A204.1 (cell line): ENCODE data around the gene SNTG2.

Experiments
- FAIRE-seq: peaks from 2 replicates; lab custom pipeline; 2012; peaks lifted over from hg19 to GRCh38; lab: Jason Lieb, UNC

SNTG2 gene

DNA sequence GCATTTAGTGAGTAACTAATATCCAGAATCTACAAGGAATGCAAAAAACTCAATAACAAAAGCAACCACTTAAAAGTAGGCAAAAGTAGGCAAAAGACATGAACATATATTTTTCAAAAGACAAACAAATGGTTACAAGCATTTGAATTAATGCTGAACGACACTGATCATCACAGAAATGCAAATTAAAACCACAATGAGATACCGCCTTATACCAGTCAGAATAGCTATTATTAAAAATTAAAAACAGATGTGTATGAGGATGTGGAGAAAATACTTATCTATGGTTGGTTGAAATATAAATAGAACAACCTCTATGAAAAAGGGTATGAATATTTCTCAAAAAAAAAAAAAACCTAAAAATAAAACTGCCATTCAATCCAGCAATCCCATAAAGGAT lies 51.7 kb downstream of the SNTG2 start:
- peak; percentile 48 for FAIRE-seq

DNA sequence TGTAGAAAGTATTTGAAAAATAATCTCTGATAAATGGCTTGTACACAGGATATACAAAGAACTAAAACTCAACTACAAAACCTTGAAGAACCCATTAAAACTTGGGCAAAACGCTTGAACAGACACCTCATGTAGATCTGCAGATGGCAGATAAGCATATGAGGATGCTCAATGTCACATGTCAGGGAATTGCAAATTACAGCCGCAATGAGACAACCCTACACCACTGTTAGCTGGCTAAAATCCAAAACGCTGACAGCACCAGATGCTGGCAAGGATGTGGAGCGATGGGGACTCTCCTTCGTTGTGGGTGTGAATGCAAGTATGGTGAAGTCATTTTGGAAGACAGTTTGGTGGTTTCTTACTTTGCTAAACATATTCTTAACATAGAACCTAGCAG lies 53.7 kb downstream of the SNTG2 start:
- no peak for FAIRE-seq

DNA sequence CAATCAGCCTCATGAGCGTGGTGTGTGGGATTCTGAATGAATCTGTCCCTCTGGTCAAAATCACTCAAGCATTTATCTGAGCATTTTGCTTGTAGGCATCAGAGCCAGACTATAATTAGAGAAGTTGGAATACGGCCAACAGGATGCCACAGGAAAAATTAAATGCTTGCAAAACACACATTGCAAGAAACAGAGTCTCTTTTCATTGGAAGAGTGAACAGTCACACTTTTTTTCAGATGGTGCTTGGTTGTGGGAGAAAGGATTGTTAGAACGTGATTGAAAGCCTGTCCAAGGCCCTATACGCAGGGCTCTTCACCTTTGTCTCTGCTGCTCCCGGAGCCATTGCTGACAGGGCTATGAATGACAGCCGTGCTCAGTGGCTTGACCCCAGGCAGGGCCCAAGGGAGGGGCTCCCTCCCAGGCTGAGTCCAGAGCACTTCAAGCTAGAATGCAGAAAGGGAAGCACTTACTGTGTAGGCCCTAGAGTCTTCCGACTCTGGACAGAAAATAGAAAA lies 59.8 kb downstream of the SNTG2 start:
- FAIRE-seq = no peak

DNA sequence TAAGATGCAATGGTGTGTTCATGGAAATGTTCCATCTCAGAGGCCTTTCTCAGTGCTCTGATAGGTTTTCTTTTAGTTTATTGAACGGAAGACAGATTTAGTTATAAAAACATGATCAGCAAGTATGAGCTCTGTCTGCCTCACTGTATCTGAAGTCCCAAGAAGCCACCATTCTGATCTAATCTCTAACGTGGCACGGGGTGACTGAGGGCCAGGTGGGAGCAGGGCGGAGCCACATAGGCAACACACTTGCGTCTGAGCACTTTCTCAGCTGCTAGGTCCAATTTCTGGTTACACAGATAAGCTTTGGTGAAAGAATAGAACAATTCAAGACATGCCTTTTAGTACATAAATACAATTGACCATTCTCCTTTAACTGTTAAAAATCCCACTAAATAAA lies 60.4 kb downstream of the SNTG2 start:
- no peak for FAIRE-seq

DNA sequence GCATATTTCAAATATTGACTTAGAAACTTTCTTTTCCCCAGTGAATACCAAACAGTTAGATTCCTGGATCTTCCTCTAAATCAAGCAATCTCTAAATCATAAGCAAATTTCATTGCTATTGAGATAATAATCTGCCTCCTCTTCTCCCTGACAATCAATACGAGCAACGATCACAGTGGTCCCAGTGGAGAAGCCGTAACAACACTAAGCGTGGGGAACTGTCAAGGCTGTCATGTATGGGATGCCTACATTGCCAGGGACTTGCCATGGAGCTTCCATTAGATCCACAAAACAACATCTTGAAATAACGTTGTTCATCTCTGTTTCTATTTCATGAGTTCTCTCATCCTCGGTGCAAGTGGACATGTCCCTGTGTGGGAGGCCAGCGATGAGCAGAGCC lies 61.3 kb downstream of the SNTG2 start:
- FAIRE-seq = no peak

DNA sequence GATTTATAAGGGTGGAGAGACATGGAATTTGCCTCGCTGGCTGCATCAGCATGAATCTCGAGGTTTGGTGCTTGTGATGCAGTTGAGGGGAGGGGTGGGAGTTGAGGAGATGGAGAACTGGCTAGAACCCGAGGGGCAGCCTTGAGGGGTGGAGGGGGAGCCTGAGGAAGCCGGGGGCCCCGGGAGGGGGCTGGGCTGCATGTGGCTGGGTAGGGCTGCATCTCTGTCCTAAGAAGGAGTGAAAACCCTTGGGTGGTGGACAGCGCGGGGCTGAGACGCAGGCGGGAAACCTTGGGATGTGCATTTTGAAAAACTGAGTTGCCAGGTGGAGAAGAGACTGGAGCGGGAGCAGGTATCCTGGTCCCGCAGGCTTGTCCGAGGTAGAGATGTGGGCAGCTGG lies 64.2 kb downstream of the SNTG2 start:
- FAIRE-seq = no peak

DNA sequence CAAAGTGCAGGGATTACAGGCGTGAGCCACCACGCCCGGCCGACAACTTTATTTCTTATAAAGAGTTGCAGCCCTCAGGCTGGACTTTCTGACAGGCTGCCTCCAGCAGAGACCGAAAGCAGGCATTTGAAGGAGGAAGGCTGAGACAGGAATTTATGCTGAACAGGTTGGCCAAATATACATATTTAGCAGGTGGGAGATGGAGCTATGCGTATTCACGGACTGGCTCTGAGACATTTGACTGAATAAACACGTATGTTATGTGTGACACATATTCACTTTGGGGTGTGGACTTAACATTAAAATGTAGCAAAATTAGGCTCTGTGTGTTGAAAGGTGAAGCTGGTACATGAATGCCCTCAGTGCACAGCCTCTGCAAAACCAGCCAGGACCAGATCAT lies 65.9 kb downstream of the SNTG2 start:
- FAIRE-seq = no peak

DNA sequence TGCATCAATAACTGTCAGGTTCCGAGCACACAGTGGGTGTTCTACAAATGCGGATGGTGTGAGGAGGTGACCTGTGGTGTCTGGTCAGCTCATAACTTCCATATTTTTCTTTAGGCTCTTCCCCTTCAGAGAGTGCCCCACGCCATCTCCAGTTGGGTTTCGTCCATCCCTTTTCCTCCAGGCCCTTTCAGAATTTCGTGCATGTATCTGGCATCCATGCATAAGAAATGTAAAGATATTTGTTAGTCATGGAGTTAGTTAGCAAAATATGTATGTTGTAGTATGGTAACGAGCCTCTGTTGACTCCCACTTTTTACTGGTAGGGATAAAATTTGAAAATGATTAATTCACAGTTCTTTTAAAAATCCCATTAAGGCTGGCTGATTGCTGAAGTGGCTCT lies 67.2 kb downstream of the SNTG2 start:
- no peak for FAIRE-seq

DNA sequence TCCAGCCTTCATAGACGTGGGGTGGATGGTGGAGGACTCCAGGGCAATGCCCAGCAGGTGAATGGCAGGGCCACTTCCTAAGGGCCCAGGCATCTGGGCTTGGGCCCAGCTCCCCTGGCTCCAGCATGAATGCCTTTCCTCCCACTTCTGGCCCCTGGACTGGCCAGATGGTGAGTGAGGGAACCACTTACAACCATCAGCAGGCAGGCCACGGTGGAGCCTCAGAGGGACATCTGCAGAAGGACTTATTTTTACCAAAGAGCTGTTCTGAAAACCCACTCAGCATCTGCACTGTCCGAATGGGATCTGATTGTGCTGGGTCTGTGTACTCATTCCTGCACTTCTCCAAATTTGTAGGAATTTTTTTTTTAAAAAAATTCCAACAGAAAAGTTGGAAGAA lies 69.6 kb downstream of the SNTG2 start:
- FAIRE-seq = no peak

DNA sequence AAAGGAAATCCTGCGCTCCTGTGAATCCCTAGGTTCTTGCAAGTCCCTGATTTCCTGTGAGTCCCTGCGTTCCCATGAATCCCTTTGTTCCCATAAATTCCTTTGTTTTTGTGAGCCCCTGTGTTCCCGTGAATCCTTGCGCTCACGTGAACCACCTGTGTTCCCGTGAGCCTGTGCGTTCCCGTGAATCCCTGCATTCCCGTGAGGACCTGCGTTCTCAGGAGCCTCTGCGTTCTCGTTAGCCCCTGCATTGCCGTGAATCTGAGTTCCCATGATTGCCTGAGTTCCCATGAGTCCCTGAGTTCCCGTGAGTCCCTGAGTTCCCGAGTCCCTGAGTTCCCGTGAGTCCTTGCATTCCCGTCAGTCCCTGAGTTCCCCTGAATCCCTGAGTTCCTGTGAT lies 71.5 kb downstream of the SNTG2 start:
- FAIRE-seq = no peak

DNA sequence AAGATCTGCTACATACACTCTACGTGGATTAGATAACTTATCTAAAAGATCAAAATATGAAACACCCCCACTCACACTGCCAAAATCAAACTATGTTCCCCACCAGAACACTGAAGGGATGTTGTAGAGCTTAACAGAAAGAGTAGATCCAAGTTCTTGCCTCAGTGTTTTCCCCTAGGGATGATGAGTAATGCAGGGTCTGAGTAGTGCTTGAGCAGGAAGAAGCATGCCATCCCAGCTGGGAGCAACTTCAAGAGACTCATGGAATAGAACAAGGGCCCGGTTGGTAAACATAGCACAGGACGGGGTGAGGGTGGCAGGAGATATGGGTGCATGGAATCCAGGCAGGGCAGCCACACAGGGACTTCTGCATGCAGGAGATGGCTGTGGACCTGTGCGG lies 74.3 kb downstream of the SNTG2 start:
- no peak for FAIRE-seq

DNA sequence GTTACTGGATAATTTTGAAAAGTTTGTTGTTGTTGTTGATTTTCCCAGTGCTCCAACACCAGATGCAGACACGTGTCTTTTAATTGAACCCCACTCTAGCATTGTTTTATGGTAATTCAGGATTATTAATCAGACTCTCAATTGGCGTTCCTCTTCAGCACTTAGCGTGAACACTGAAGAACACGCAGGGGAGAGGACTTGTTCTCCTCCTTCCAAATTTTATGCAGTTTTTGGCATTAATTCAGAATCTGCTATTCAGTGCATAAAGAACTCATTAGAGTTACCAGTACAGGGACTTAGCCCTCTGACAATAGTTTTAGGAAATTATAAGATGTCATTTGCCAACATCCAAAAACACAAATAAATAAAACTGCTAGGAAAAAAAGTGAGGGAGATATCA lies 75.5 kb downstream of the SNTG2 start:
- no peak for FAIRE-seq

DNA sequence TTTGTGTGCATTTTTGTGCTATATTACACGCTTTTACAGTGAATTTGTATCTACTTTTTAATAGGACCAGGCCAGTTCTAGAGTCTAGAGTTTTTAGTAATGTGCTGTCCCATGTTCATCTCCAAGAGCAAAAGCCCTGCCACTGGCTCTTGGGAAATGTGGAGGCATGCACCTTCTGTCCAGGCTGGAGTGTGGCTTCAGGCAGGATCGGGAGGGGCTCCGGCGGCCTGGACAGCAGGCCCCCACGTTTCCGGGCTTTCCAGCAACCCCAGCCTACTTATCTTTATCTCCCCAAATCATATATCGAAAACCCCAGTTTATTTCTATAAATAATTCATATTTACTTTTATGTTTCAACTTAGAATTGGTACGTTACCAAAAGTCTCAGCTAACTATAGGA lies 78.2 kb downstream of the SNTG2 start:
- FAIRE-seq = no peak

DNA sequence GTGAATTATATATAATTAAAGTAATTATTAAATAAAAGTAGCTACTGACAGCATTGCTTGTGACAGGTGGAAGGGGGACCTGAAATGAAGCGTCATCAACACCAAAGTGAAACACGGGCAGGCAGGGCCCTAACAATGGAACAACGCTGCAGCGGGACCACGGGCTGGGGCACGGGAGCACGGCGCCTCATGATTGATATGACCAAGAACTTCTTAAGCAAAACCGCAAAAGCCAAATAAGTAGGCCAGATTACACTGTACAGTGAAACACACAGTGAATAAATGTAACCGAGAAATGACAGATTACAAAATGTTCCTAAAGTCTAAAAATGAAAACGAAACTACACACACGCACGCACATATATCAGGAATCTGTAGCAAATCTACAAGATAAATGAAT lies 81.4 kb downstream of the SNTG2 start:
- FAIRE-seq = no peak

DNA sequence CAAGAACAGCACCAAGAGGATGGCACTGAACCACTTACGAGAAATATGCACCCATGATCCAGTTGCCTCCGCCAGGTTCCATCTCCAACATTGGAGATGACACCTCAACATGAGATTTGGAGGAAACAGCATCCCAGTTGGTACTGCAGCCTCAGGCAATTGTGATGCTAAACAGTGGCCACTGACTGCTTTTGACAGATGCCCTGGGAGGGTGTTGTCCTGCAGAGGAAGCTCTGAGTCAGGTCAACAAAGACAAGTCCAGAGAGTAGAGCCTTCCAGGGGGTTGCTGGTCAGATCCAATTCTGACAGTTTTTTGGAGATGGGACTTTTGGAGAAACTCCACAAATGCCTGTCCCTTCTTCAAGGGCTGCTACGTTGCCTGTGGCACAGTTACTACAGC lies 82.4 kb downstream of the SNTG2 start:
- FAIRE-seq = no peak

DNA sequence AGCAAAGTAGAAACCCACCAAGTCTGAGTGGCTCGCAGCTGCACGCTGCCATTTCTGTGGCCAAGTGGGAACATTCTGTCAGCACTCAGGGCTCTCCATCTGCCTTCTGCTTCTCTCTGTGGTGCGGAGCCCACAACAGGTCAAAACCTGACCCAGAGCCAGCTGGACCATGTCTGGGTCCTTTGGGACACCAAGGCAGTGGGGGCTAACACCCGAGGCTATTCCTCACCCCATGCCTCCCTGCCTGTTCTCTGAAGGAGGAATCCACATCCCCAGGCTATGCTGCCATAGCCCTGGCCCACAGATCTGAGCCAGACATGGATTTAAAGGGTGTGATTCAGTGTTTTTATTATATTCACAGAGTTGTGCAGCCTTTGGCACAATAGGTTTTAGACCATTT lies 86.4 kb downstream of the SNTG2 start:
- no peak for FAIRE-seq

DNA sequence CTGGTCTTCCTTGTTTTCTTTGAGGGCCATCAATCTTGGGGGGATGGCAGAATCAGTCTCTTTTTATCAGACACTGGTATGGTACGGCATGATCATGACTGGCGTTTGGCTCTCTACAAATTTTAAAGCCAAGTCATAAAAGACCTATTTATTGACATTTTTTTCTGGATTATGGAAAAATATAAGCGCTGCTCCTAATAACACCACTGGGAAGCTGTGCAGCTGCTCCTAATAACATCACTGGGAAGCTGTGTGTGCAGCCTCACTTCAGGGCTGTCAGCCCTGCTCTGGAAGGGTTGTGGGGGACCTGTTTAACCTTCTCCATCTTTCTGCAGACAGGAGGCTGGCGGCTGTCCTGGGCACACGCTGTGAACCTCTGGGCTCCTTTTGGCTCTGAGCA lies 88.9 kb downstream of the SNTG2 start:
- no peak for FAIRE-seq

DNA sequence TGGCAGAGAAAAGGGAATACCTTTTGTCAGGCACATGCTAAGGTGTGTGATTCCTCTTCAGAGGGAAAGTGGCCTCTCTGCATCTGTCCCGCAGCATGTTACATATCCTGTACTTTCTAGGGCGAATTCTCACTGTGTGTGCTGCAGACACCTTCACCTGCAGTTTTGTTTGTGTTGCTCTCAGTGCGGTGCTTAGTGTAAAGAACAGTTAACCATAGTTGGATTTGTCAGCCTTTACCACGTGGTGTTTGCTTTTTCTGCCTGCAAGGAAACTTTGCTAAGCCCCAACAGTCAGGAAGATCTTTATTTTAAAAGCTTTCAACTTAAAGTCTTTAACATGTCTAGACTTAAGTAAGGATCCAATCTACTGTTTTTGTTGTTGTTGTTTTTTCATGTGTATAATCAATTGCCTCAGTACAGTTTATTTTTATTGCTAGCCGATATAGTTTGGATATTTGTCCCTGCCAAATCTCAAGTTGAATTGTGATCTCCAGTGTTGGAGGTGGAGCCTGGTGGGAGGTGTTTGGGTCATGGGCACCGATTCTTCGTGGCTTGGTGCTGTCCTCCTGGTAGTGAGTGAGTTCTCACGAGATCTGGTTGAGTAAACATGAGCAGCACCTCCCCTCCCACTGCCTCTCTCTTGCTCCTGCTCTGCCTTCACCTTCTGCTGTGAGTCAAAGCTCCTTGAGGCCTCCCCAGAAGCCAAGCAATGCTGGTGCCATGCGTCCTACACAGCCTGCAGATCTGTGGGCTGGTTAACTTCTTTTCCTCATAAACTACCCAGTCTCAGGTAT lies 90.6 kb downstream of the SNTG2 start:
- FAIRE-seq = no peak

DNA sequence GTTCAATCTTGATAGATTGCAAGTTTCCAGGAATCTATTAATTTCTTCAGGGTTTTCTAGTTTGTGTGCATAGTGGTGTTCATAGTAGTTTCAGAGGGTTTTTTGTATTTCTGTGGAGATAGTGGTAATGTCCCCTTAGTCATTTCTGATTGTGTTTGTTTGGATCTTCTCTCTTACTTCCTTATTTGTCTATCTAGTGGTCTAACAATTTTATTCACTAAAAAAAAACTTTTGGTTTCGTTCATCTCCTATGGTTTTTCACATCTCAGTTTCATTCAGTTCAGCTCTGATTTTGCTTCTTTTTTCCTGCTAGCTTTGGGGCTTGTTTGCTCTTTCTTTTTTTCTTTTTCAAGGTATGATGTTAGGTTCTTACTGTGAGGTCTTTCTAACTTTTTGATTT lies 94.5 kb downstream of the SNTG2 start:
- FAIRE-seq = no peak

DNA sequence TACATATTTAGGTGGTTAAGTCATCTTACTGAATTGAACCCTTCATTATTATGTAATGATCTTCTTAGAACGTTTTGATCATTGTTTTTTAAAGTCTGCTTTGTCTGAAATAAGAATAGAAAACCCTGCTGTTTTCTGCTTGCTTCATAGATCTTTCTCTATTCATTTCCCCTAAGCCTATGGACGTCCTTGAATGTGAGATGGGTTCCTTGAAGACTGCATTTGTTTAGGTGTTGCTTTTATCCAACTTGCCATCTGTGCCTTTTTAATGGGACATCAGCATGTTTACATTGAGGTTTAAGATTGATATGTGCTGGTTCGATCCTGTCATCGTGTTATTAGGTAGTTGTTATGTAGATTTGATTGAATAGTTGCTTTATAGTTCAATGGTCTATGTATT lies 95.4 kb downstream of the SNTG2 start:
- FAIRE-seq = no peak

DNA sequence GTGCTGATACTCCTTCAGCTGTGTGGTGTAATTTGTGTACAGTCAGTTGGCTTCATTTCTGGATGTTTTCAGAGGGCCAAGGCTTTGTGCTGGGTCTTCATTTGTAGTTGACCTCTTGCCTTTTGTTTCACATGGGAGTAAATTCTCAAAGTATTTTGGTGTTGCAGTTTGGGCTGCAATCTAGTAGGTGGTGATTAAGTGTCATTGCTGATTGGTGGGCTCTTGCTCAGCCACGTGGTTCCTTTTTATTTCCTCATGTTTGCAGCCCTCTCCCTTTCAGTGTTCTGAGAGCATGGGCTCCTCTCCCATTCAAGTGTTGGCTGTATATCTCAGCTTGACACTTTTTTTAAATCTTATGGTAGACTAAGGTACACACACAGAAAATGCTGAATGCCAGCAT lies 96.8 kb downstream of the SNTG2 start:
- FAIRE-seq = no peak

DNA sequence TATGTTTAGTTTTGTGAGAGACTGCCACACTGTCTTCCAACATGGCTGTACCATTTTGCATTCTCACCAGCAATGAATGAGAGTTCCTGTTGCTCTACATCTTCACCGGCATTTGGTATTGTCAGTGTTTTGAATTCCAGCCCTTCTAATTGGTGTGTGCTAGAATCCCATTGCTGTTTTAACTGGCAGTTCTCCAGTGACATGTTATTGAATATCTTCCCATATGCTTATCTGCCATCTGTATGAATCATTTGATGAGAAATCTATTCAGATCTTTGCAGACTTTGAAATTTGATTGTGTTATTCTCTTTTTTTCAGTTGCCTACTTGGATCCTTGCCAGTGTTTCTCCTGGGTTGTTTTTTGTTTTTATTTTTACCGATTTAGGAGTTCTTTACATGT lies 99.0 kb downstream of the SNTG2 start:
- FAIRE-seq = no peak

DNA sequence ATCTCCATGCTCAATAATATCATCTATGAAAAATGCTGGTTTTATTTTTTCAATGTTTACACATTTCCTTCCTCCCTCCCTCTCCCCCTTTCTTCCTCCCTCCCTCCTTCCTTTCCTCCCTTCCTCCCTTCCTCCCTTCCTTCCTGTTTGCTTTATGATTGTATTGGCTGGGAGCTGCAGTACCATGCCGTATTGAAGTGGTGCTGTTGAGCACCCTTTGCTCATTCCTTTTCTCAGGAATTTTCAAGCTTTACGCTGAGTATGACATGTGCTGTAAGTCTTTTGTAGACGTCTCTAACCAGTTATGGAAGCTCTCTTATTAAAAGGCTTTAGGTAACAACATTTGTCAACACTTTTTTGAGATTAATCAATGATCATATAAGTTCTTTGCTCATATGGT lies 100.4 kb downstream of the SNTG2 start:
- no peak for FAIRE-seq

DNA sequence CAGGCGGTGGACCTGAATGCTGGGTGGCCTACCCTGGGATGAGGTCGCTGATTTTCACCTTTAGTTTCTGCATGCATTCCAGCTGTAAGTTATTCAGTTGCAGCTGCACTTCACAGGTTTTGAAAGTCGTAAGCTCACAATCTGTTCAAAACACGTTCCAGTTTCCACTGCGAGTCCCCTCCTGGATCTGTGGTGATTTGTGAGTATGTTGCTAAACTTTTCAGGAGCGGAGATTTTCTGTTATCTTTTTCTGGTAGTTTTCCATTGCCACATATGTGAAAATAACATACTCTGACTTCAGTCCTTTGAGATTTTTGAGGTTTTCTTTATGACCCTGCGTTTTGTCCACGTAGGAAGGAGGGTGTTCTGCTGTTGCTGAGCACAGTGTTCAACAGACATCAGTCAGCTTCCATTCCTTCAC lies 102.1 kb downstream of the SNTG2 start:
- FAIRE-seq = no peak

DNA sequence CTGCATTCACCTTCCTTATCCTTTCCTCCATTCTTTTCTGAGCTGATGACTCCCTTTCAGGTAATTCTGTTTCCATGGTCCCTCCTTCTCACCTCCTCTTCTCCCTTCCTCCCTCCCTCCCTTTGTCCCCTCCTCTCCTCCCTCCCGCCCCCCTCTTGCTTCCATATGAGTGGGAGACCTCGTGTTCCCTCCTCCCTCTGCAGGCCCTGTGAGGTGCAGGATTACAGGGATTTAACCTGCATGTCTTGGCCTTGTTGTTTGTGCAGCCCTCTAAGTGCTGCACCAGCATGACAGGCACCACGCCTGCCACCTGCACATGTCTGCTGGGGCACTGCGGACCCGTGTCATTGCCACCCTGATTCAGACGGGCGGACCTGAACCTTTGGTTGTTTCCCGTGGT lies 103.1 kb downstream of the SNTG2 start:
- no peak for FAIRE-seq
